ENCODE measurements around the gene APP. TPM values are rescaled to one million over a fixed set of nuclear protein-coding genes. Genes with fewer than 3 reads are reported as not detected.

APP gene
- total RNA-seq, 1 experiment from 2014 or later = 224 TPM

DNA sequence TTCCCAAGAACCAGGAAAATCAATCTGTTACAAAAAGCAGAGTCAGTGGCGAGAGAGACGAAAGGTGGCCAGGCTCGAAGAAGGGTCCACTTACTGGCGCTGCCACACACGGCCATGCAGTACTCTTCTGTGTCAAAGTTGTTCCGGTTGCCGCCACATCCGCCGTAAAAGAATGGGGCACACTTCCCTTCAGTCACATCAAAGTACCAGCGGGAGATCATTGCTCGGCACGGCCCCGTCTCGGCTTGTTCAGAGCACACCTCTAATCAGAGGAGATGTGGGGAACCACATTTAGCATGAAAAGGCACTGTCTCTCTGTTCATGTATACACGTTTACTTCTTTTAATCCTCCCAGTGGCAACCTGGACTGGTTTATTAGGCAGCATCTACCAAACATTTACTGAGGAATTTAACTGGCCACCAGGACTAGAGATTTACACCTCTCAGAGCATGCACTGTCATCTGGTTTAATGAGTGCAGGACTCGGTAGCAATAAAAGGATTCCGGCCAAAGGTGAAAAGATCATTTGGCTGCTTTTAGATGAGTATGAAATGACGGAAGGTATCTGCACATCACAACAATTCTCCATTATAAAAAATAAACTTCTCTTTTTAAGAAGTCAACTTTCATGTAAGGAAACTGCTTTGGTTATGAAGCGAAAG lies 170.5 kb downstream of the APP start:
- Histone ChIP-seq H3K27ac (no peak overlapping the region), H3K27me3 (ENCODE audit: insufficient read depth, low read depth) (no peaks in the 10 kb centered on the region), H3K9me3 (ENCODE audit: insufficient read depth, low read depth) (no peaks in the 10 kb centered on the region), H3F3A (ENCODE audit: insufficient read depth, low read depth) (no peaks in the 10 kb centered on the region), H2AFZ (no peak overlapping the region), H3K79me2 (ENCODE audit: low read depth) (no peaks in the 10 kb centered on the region), H3K4me3 (no peak overlapping the region), H4K20me1 (ENCODE audit: insufficient read depth) (no peaks in the 10 kb centered on the region), H3K36me3 (ENCODE audit: low read depth) (no peaks in the 10 kb centered on the region), H3K9me2 (ENCODE audit: insufficient read depth) (no peaks in the 10 kb centered on the region), H3K4me2 (no peak overlapping the region), H3K4me1 (replicated peaks; ENCODE audit: insufficient read depth) (no peaks in the 10 kb centered on the region)
- ChIA-PET CTCF (no interaction called here), POLR2A (ENCODE audit: unreplicated experiment) (no interaction called here)
- intact Hi-C loops (cut with micrococcal nuclease; ENCODE audit: unreplicated experiment) = no loop called here
- BruUV-seq (replicated peaks) = no TSS peak
- no peak for DNase-seq
- TF ChIP-seq, protein P1, sequence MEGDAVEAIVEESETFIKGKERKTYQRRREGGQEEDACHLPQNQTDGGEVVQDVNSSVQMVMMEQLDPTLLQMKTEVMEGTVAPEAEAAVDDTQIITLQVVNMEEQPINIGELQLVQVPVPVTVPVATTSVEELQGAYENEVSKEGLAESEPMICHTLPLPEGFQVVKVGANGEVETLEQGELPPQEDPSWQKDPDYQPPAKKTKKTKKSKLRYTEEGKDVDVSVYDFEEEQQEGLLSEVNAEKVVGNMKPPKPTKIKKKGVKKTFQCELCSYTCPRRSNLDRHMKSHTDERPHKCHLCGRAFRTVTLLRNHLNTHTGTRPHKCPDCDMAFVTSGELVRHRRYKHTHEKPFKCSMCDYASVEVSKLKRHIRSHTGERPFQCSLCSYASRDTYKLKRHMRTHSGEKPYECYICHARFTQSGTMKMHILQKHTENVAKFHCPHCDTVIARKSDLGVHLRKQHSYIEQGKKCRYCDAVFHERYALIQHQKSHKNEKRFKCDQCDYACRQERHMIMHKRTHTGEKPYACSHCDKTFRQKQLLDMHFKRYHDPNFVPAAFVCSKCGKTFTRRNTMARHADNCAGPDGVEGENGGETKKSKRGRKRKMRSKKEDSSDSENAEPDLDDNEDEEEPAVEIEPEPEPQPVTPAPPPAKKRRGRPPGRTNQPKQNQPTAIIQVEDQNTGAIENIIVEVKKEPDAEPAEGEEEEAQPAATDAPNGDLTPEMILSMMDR (conservative IDR thresholded peaks at IDR 0.05) = no peak
- TF ChIP-seq EZH2 (IDR thresholded peaks at IDR 0.05; ENCODE audit: low read depth) = no peak

DNA sequence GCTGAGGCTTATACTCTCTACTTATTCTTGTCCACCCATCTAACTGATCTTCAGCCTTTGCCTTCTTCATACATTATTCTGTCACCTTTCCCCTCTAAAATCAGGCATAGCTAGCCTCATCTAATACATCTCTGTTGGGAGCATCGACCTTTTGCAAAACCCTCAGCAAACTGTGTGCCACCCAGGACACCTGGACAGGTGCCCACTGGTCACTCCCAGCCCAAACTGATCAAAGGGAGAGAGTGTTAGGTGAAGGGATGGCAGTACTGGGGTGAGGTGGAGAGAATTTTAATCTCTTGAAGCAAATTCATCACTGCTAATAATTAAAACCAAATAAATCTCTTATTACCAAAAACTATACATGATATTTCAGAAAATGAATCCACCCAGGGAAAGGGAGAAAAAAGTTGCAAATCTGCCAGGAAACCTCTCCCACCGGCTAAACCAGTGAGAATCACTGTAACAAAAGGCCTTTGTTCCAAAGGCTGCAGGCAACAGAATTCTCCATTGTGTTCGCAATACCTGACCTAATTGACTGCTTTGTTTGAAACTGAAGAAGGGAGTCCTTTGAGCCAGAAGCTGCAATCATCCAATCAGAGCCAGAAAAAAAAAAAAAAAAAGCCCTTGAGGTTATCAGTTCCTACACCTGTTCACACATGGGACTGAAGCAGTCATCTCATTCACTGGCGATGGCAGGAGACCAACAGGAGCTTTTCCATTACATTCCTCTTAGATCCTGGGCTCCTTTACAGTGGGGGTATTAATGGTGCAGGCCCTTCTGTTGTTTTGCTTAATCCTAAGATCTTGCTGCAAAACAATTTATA lies 172.6 kb downstream of the APP start:
- CTCF ChIA-PET = no interaction called here
- Histone ChIP-seq H3K4me1 (replicated peaks; ENCODE audit: insufficient read depth) (no peaks in the 10 kb centered on the region), H3K79me2 (ENCODE audit: low read depth) (no peaks in the 10 kb centered on the region), H3K9me3 (ENCODE audit: insufficient read depth, low read depth) (no peaks in the 10 kb centered on the region), H3K27me3 (ENCODE audit: insufficient read depth, low read depth) (no peaks in the 10 kb centered on the region), H3K9me2 (ENCODE audit: insufficient read depth) (no peaks in the 10 kb centered on the region), H3F3A (ENCODE audit: insufficient read depth, low read depth) (no peaks in the 10 kb centered on the region), H3K36me3 (ENCODE audit: low read depth) (no peaks in the 10 kb centered on the region), H3K4me2 (no peak overlapping the region), H3K27ac (no peak overlapping the region), H3K4me3 (no peak overlapping the region), H2AFZ (no peak overlapping the region), H4K20me1 (ENCODE audit: insufficient read depth) (no peaks in the 10 kb centered on the region)
- POLR2A ChIA-PET (ENCODE audit: unreplicated experiment) = interaction anchor here (0.6 kb wide), 2 partner anchors 25 to 86 kb away, joined by 3 to 5 read pairs; no protein-coding TSS in a partner anchor
- peak; percentile 22 to 63 for DNase-seq
- intact Hi-C loops (cut with micrococcal nuclease; ENCODE audit: unreplicated experiment) = no loop called here
- no peak for TF ChIP-seq EZH2 (IDR thresholded peaks at IDR 0.05; ENCODE audit: low read depth)
- TF ChIP-seq, protein P1 (conservative IDR thresholded peaks at IDR 0.05) = no peak
- no TSS peak for BruUV-seq (replicated peaks)

DNA sequence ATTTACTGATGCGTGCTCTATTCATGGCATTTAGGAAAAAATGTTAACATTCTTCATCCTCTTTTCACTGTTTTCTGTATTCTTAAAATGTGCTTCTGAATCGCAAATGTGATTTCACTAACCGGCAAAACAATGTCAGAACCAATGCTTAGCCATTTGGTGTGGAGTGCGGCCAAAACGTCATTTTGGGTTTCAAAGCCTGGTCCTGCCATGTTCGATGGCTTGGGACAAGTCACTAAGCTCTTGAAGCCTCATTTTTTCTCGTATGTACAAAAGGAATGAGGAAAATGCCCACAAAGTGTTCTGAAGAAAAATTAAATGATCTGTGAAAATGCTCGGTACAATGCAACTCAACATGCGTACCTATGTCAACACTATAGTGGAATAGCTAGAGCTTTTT lies 175.3 kb downstream of the APP start:
- ChIA-PET POLR2A (ENCODE audit: unreplicated experiment) (no interaction called here), CTCF (no interaction called here)
- no TSS peak for BruUV-seq (replicated peaks)
- no peak overlapping the region for H3K27ac ChIP-seq
- no peak for DNase-seq
- no peaks in the 10 kb centered on the region for H4K20me1 ChIP-seq (ENCODE audit: insufficient read depth)
- H3K36me3 ChIP-seq (ENCODE audit: low read depth) = no peaks in the 10 kb centered on the region
- no peak overlapping the region for H2AFZ ChIP-seq
- intact Hi-C loops (cut with micrococcal nuclease; ENCODE audit: unreplicated experiment) = no loop called here
- H3K4me1 ChIP-seq (replicated peaks; ENCODE audit: insufficient read depth) = no peaks in the 10 kb centered on the region
- no peak overlapping the region for H3K4me2 ChIP-seq
- no peaks in the 10 kb centered on the region for H3K9me3 ChIP-seq (ENCODE audit: insufficient read depth, low read depth)
- no peaks in the 10 kb centered on the region for H3K9me2 ChIP-seq (ENCODE audit: insufficient read depth)
- TF ChIP-seq EZH2 (IDR thresholded peaks at IDR 0.05; ENCODE audit: low read depth) = no peak
- TF ChIP-seq, protein P1 (conservative IDR thresholded peaks at IDR 0.05) = no peak
- H3K79me2 ChIP-seq (ENCODE audit: low read depth) = no peaks in the 10 kb centered on the region
- H3F3A ChIP-seq (ENCODE audit: insufficient read depth, low read depth) = no peaks in the 10 kb centered on the region
- no peak overlapping the region for H3K4me3 ChIP-seq
- H3K27me3 ChIP-seq (ENCODE audit: insufficient read depth, low read depth) = no peaks in the 10 kb centered on the region

All from PC-9 (cell line).